Stimulated activated CD4-positive, alpha-beta T cell treated with anti-CD3 and anti-CD28 coated beads, Interleukin-12 subunit alpha, Interleukin-12 subunit beta, amount 100 ng/mL, for 4 hours (primary cell): Measurements from ENCODE around the gene MTUS2.
A peak's percentile ranks its signal among the peaks of the same experiment; 100 is the strongest.
"Not testable (repeated sequence)": the region's sequence is repeated elsewhere in the genome, so short reads cannot be mapped to it uniquely, and the experiment has no call there.

ENCODE experiments used
- DNase-seq: peaks from one replicate; pipeline ENCODE4 v3.0.0-alpha.2; 2020

The MTUS2 gene

GRCh38 chr13:29345860-29346582 lies 525.9 kb downstream of the MTUS2 start:
- not testable (repeated sequence) for DNase-seq

- DNase-seq = no peak
Observed at GRCh38 chr13:29355029-29355428, 534.9 kb downstream of the MTUS2 start.

GRCh38 chr13:29359181-29359580 lies 539.0 kb downstream of the MTUS2 start:
- DNase-seq = no peak

GRCh38 chr13:29361716-29362115 lies 541.6 kb downstream of the MTUS2 start:
- DNase-seq = no peak

GRCh38 chr13:29362849-29363604 lies 542.9 kb downstream of the MTUS2 start:
- peak; percentile 6 for DNase-seq

GRCh38 chr13:29369060-29369743 lies 549.1 kb downstream of the MTUS2 start:
- DNase-seq = no peak

GRCh38 chr13:29379281-29379680 lies 559.1 kb downstream of the MTUS2 start:
- DNase-seq = no peak

- DNase-seq = no peak
Observed at GRCh38 chr13:29379865-29380264, 559.7 kb downstream of the MTUS2 start.

- DNase-seq = no peak
Observed at GRCh38 chr13:29382021-29382420, 561.9 kb downstream of the MTUS2 start.

GRCh38 chr13:29383476-29383875 lies 563.3 kb downstream of the MTUS2 start:
- DNase-seq = no peak

- DNase-seq = no peak
Observed at GRCh38 chr13:29384466-29384865, 564.3 kb downstream of the MTUS2 start.

- DNase-seq = no peak
Observed at GRCh38 chr13:29384871-29385270, 564.7 kb downstream of the MTUS2 start.

GRCh38 chr13:29386246-29386645 lies 566.1 kb downstream of the MTUS2 start:
- no peak for DNase-seq

- not testable (repeated sequence) for DNase-seq
Observed at GRCh38 chr13:29390598-29390997, 570.5 kb downstream of the MTUS2 start.

- DNase-seq = no peak
Observed at GRCh38 chr13:29396446-29396845, 576.3 kb downstream of the MTUS2 start.

GRCh38 chr13:29397265-29397664 lies 577.1 kb downstream of the MTUS2 start:
- no peak for DNase-seq

- no peak for DNase-seq
Observed at GRCh38 chr13:29402166-29402636, 582.1 kb downstream of the MTUS2 start.

GRCh38 chr13:29405401-29405800 lies 585.3 kb downstream of the MTUS2 start:
- DNase-seq = no peak

- DNase-seq = no peak
Observed at GRCh38 chr13:29411481-29411880, 591.3 kb downstream of the MTUS2 start.

- DNase-seq = no peak
Observed at GRCh38 chr13:29418026-29418425, 597.9 kb downstream of the MTUS2 start.

GRCh38 chr13:29421118-29421517 lies 601.0 kb downstream of the MTUS2 start:
- DNase-seq = no peak

GRCh38 chr13:29422015-29422414 lies 601.9 kb downstream of the MTUS2 start:
- no peak for DNase-seq

- DNase-seq = no peak
Observed at GRCh38 chr13:29423050-29423449, 602.9 kb downstream of the MTUS2 start.

- no peak for DNase-seq
Observed at GRCh38 chr13:29427937-29428309, 607.8 kb downstream of the MTUS2 start.
